Stomach (tissue), 9 donors: ENCODE results near the gene PITRM1. TPM values are rescaled to one million over a fixed set of nuclear protein-coding genes. Genes with fewer than 3 reads are reported as not detected.
A peak's percentile ranks its signal among the peaks of the same experiment; 100 is the strongest.

Source experiments
- DNase-seq, 2 donors: peaks; one replicate each; pipeline versions ENCODE4 v3.0.0 to v3.0.0-alpha.2; 2013 to 2019
- H3K27ac ChIP-seq, 5 donors: fragments of 200-600 bp in 4 of 5; sonication (generic) in 4 of 5; one replicate each; pipeline ENCODE4 v1.5.1; 2013 to 2019; ENCODE audit warnings: mild to moderate bottlenecking in 1 of 5, moderate library complexity in 1 of 5
- H3K27me3 ChIP-seq, 3 donors: fragments of 200-600 bp; sonication (generic); one replicate each; pipeline ENCODE4 v1.5.1; 2017 to 2019; ENCODE audit warnings: mixed run types in 1 of 3
- H3K36me3 ChIP-seq, 4 donors: fragments of 200-600 bp; sonication (generic); 1 replicate in 3 of 4; 2 replicates in 1 of 4; pipeline ENCODE4 v1.5.1; 2016 to 2019
- H3K4me1 ChIP-seq, 4 donors: fragments of 200-600 bp; sonication (generic); one replicate each; pipeline ENCODE4 v1.5.1; 2016 to 2019
- H3K4me3 ChIP-seq, 4 donors: fragments of 200-600 bp; sonication (generic) in 3 of 4; one replicate each; pipeline ENCODE4 v1.5.1; 2016 to 2019; ENCODE audit warnings: mild to moderate bottlenecking in 1 of 4
- H3K9me3 ChIP-seq, 4 donors: fragments of 200-600 bp; sonication (generic); one replicate each; pipeline ENCODE4 v1.5.1; 2016 to 2019
- CTCF ChIP-seq, 7 experiments: fragments of 450-650 bp in 4 of 7; fragments of 200-600 bp in 3 of 7; sonication (generic) in 3 of 7; IDR thresholded peaks; one replicate each; pipeline ENCODE4 v1.5.1; 2016 to 2019; ENCODE audit warnings: antibody characterized with exemption in 7 of 7, control low read depth in 2 of 7, mild to moderate bottlenecking in 1 of 7
- EP300 ChIP-seq: sonication (generic); formaldehyde crosslinking; IDR thresholded peaks from one replicate; pipeline ENCODE4 v1.6.1; 2017; ENCODE audit warnings: antibody characterized with exemption
- POLR2A ChIP-seq, 4 donors: fragments of 450-650 bp; IDR thresholded peaks; one replicate each; pipeline ENCODE4 v1.6.1; 2016; ENCODE audit warnings: antibody characterized with exemption in 4 of 4, control low read depth in 2 of 4, mild to moderate bottlenecking in 1 of 4, moderate library complexity in 1 of 4
- POLR2AphosphoS5 ChIP-seq, 3 donors: sonication (generic); formaldehyde crosslinking; IDR thresholded peaks; one replicate each; pipeline ENCODE4 v1.6.1; 2016; ENCODE audit warnings: antibody characterized with exemption in 3 of 3
- WGBS, 5 donors: extraction: QIAGEN DNeasy Blood & Tissue Kit in 3 of 5; methylation state at CpG; one replicate each; pipeline versions ENCODE4 v1.1.5 to v1.1.7; 2013 to 2018; 5-methylcytosine and 5-hydroxymethylcytosine counted together
- intact Hi-C: fragments of 100-400 bp; cut with DNase I; formaldehyde crosslinking; loops from one replicate; pipeline ENCODE4 v1.15.1; 2023; ENCODE audit warnings: low total_unique reads
- polyA plus RNA-seq, 3 donors: library from polyadenylated mRNA; stranded (reverse); fragments of 200-250 nt; gene quantifications; one replicate each; pipeline ENCODE4 v1.2.3, GENCODE V29; 2013
- total RNA-seq, 5 donors: library from RNA; depleted of rRNA; stranded (reverse); fragments of >200 nt; gene quantifications; one replicate each; pipeline versions ENCODE4 v1.1.0 to v1.2.3, GENCODE V29; 2014 to 2016
- donor health status: healthy with polysubstance abuse.
- donor health status: Bipolar disorder and iron deficiency.
- donor health status: healthy.

Gene PITRM1
- total and polyA plus RNA-seq, 8 donors = 32.3 to 95.1 (median 57.1) TPM

- Histone ChIP-seq H3K4me3 (no peak overlapping the region), H3K36me3 (no peaks in the 10 kb centered on the region), H3K4me1 (peaks cover 4 to 13% (median 11%) of the 10 kb centered on the region in 4 donors), H3K27ac (no peak overlapping the region), H3K9me3 (no peaks in the 10 kb centered on the region), H3K27me3 (peaks cover 0 to 21% (median 0%) of the 10 kb centered on the region in 3 donors)
- TF ChIP-seq CTCF (IDR thresholded peaks at IDR 0.05) (no peak), POLR2A (IDR thresholded peaks at IDR 0.05) (no peak), EP300 (no peak), POLR2AphosphoS5 (IDR thresholded peaks at IDR 0.05) (no peak)
- no peak for DNase-seq
- intact Hi-C loops = no loop called here
- 62 to 75% (median 71%) methylated on average over 8 of the region's 8 CpGs for WGBS, 5 donors
These were observed 29.2 kb upstream of the PITRM1 start for GRCh38 chr10:3201796-3202195.

- WGBS, 5 donors = 69 to 83% (median 77%) methylated on average over 8 to 9 of the region's 9 CpGs
- no peaks in the 10 kb centered on the region for H3K9me3 ChIP-seq
- intact Hi-C loops = no loop called here
- peaks cover 0 to 21% (median 0%) of the 10 kb centered on the region in 3 donors for H3K27me3 ChIP-seq
- H3K27ac ChIP-seq = no peak overlapping the region
- no peak overlapping the region for H3K4me3 ChIP-seq
- no peak for DNase-seq
- no peaks in the 10 kb centered on the region for H3K36me3 ChIP-seq
- H3K4me1 ChIP-seq = peaks cover 4 to 14% (median 13%) of the 10 kb centered on the region in 4 donors
- TF ChIP-seq POLR2A (IDR thresholded peaks at IDR 0.05) = no peak
- TF ChIP-seq EP300 = no peak
- no peak for TF ChIP-seq CTCF (IDR thresholded peaks at IDR 0.05)
- no peak for TF ChIP-seq POLR2AphosphoS5 (IDR thresholded peaks at IDR 0.05)
These were observed 26.9 kb upstream of the PITRM1 start for GRCh38 chr10:3199488-3199887.

- Histone ChIP-seq H3K27me3 (peaks cover 0 to 21% (median 0%) of the 10 kb centered on the region in 3 donors), H3K4me1 (peaks cover 4 to 14% (median 13%) of the 10 kb centered on the region in 4 donors), H3K27ac (no peak overlapping the region), H3K4me3 (no peak overlapping the region), H3K9me3 (no peaks in the 10 kb centered on the region), H3K36me3 (no peaks in the 10 kb centered on the region)
- DNase-seq = no peak
- TF ChIP-seq EP300 (no peak), CTCF (IDR thresholded peaks at IDR 0.05) (no peak), POLR2A (IDR thresholded peaks at IDR 0.05) (no peak), POLR2AphosphoS5 (IDR thresholded peaks at IDR 0.05) (no peak)
- WGBS, 5 donors = 64 to 89% (median 78%) methylated on average over 6 to 7 of the region's 7 CpGs
- intact Hi-C loops = no loop called here
These were observed 26.3 kb upstream of the PITRM1 start for GRCh38 chr10:3198900-3199299.

- Histone ChIP-seq H3K27me3 (peaks cover 0 to 21% (median 0%) of the 10 kb centered on the region in 3 donors), H3K27ac (peak overlapping the region in 2 of 5 donors; percentile 16 to 40), H3K4me3 (peak overlapping the region in 3 of 4 donors; percentile 2 to 35 (median 9)), H3K9me3 (no peaks in the 10 kb centered on the region), H3K36me3 (no peaks in the 10 kb centered on the region), H3K4me1 (peaks cover 4 to 25% (median 20%) of the 10 kb centered on the region in 4 donors)
- intact Hi-C loops = no loop called here
- peak; percentile 82 to 92 for DNase-seq
- TF ChIP-seq CTCF (IDR thresholded peaks at IDR 0.05) = peak in 5 of 7 experiments; percentile 77 to 87 (median 81)
- TF ChIP-seq POLR2A (IDR thresholded peaks at IDR 0.05) = no peak
- no peak for TF ChIP-seq EP300
- peak in 1 of 3 donors; percentile 30 for TF ChIP-seq POLR2AphosphoS5 (IDR thresholded peaks at IDR 0.05)
- WGBS, 5 donors = 10 to 15% (median 12%) methylated on average over 22 to 27 of the region's 27 CpGs
These were observed 24.9 kb upstream of the PITRM1 start for GRCh38 chr10:3197348-3198003.
